Liver (tissue), 9 donors: ENCODE results near the gene SYPL1. TPM values are rescaled to one million over a fixed set of nuclear protein-coding genes. Genes with fewer than 3 reads are reported as not detected.
A peak's percentile ranks its signal among the peaks of the same experiment; 100 is the strongest.

Experiments used
- DNase-seq: peaks from one replicate; pipeline ENCODE4 v3.0.0-alpha.2; 2017; ENCODE audit warnings: low spot score
- H3K27ac ChIP-seq, 2 donors: one replicate each; pipeline ENCODE4 v1.7.0; 2013; ENCODE audit warnings: inconsistent platforms in 2 of 2, low read length in 2 of 2, control low read depth in 1 of 2, low read depth in 1 of 2, mild to moderate bottlenecking in 1 of 2
- H3K27me3 ChIP-seq, 4 donors: one replicate each; pipeline versions ENCODE4 v1.6.1 to v1.7.0; 2013; ENCODE audit warnings: low read length in 3 of 4, inconsistent platforms in 1 of 4, mild to moderate bottlenecking in 1 of 4, moderate library complexity in 1 of 4; ENCODE audit not compliant: control insufficient read depth in 4 of 4, insufficient read depth in 4 of 4
- H3K36me3 ChIP-seq, 4 donors: one replicate each; pipeline versions ENCODE4 v1.6.1 to v1.7.0; 2013; ENCODE audit warnings: low read length in 3 of 4, mild to moderate bottlenecking in 3 of 4, low read depth in 1 of 4, moderate library complexity in 1 of 4; ENCODE audit not compliant: control insufficient read depth in 4 of 4, insufficient read depth in 3 of 4
- H3K4me1 ChIP-seq, 4 donors: one replicate each; pipeline versions ENCODE4 v1.6.1 to v1.7.0; 2013; ENCODE audit warnings: low read length in 3 of 4, mild to moderate bottlenecking in 3 of 4, moderate library complexity in 1 of 4; ENCODE audit not compliant: control insufficient read depth in 4 of 4, insufficient read depth in 4 of 4
- H3K4me3 ChIP-seq, 3 donors: one replicate each; pipeline versions ENCODE4 v1.6.1 to v1.7.0; 2013; ENCODE audit warnings: low read length in 3 of 3, control low read depth in 1 of 3, low read depth in 1 of 3, mild to moderate bottlenecking in 1 of 3
- H3K9ac ChIP-seq, 2 donors: one replicate each; pipeline ENCODE4 v1.7.0; 2013; ENCODE audit warnings: low read length in 2 of 2, mild to moderate bottlenecking in 2 of 2, moderate library complexity in 2 of 2, control low read depth in 1 of 2, low read depth in 1 of 2
- H3K9me3 ChIP-seq, 4 donors: one replicate each; pipeline versions ENCODE4 v1.6.1 to v1.7.0; 2013; ENCODE audit warnings: low read length in 3 of 4; ENCODE audit not compliant: control insufficient read depth in 4 of 4
- CTCF ChIP-seq: fragments of 150-350 bp; IDR thresholded peaks from 2 replicates; pipeline ENCODE4 v1.5.1; 2017; ENCODE audit warnings: improper control_type of control experiment, low read depth, low read length; ENCODE audit not compliant: missing input control
- EGR1 ChIP-seq, 2 donors: IDR thresholded peaks; 2 replicates each; pipeline ENCODE4 v1.6.1; 2016 to 2018; ENCODE audit warnings: antibody characterized with exemption in 2 of 2, low read depth in 2 of 2
- FOXA1 ChIP-seq: IDR thresholded peaks from 2 replicates; pipeline ENCODE4 v1.6.1; 2016; ENCODE audit warnings: antibody characterized with exemption
- FOXA2 ChIP-seq: IDR thresholded peaks from 2 replicates; pipeline ENCODE4 v1.6.1; 2016; ENCODE audit warnings: antibody characterized with exemption
- HNF4G ChIP-seq: IDR thresholded peaks from 2 replicates; pipeline ENCODE4 v1.6.1; 2016; ENCODE audit warnings: antibody characterized with exemption
- JUND ChIP-seq, 2 donors: IDR thresholded peaks; 2 replicates each; pipeline ENCODE4 v1.6.1; 2016; ENCODE audit warnings: antibody characterized with exemption in 2 of 2
- NR2F2 ChIP-seq: IDR thresholded peaks from 2 replicates; pipeline ENCODE4 v1.6.1; 2016; ENCODE audit warnings: antibody characterized with exemption
- RAD21 ChIP-seq, 2 donors: IDR thresholded peaks; 2 replicates each; pipeline ENCODE4 v1.6.1; 2016; ENCODE audit warnings: antibody characterized with exemption in 2 of 2, mild to moderate bottlenecking in 2 of 2
- REST ChIP-seq: IDR thresholded peaks from 2 replicates; pipeline ENCODE4 v1.6.1; 2016; ENCODE audit warnings: antibody characterized with exemption, mild to moderate bottlenecking
- YY1 ChIP-seq: IDR thresholded peaks from 2 replicates; pipeline ENCODE4 v1.6.1; 2016; ENCODE audit warnings: antibody characterized with exemption, mild to moderate bottlenecking
- WGBS: extraction: QIAGEN DNeasy Blood & Tissue Kit; methylation state at CpG from one replicate; pipeline ENCODE4 v1.1.7; 2013; 5-methylcytosine and 5-hydroxymethylcytosine counted together
- polyA plus RNA-seq, 2 donors: library from polyadenylated mRNA; stranded (reverse) in 1 of 2; unstranded in 1 of 2; fragments of 200-250 nt in 1 of 2; fragments of >200 nt in 1 of 2; fragmentation: Nextera tagmentation in 1 of 2; extraction: Ambion mirVana in 1 of 2; gene quantifications; one replicate each; pipeline versions ENCODE4 v1.2.1 to v1.2.3, GENCODE V29; 2013 to 2015
- total RNA-seq, 2 donors: library from RNA; depleted of rRNA; stranded (reverse); fragments of >200 nt; gene quantifications; one replicate each; pipeline ENCODE4 v1.2.3, GENCODE V29; 2014
- TF ChIP-seq, protein P1 (sequence below): IDR thresholded peaks from 2 replicates; pipeline ENCODE4 v1.6.1; 2016; ENCODE audit warnings: antibody characterized with exemption
- donor health status: healthy.
- donor health status: healthy.
- donor health status: healthy.
- donor health status: healthy.
- donor health status: healthy.

The SYPL1 gene
- total and polyA plus RNA-seq, 4 donors, result 25.5 to 41.2 (median 28.8) TPM

DNA sequence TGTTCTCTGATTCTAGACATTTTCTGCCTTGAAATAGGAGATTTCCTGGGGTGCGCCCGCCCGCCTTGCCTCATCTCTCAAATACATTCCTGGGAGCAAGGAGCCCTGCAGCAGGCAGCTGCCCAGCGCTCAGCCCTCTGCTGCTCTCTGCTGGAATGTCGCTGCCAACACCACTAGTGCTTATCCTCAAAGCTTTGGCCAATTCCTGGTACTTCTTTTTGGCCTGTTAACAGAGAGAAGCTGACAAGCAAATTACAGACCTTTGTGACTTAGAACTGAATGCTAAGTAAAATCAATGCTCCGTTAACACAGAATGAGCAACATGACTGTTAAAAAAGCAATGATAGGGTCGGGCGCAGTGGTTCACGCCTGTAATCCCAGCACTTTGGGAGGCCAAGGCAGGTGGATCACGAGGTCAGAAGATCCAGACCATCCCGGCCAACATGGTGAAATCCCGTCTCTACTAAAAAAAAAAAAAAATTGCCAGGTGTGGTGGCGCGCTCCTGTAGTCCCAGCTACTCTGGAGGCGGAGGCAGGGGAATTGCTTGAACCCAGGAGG is 41.9 kb upstream of the SYPL1 start:
- peak; percentile 71 for DNase-seq
- 48% methylated on average over 15 of the region's 15 CpGs for WGBS
- no peak overlapping the region for H3K9ac ChIP-seq

DNA sequence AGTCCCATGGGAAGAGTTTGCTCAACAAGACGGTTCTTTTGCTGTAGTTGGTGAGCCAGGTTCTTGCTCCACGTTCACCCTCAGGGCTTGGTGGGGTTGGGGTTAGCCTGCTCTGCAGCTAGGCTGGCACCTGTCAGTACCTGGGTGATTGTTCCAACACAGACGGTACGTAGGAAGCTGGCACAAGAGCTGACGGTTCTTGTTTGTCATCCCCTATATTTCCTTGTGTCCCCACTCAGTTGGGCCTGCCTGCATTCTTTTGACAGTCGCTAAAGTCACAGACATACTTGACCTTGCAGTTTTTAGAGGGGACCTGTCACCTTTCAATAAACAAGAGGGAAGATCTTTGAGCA is 40.2 kb upstream of the SYPL1 start:
- WGBS, result 58% methylated on average over 6 of the region's 6 CpGs
- no peak overlapping the region for H3K4me3 ChIP-seq
- H3K9ac ChIP-seq, result no peak overlapping the region
- no peaks in the 10 kb centered on the region for H3K36me3 ChIP-seq
- no peak overlapping the region for H3K27ac ChIP-seq
- no peak for DNase-seq
- no peaks in the 10 kb centered on the region for H3K27me3 ChIP-seq
- H3K4me1 ChIP-seq, result peaks cover 0 to 7% (median 2%) of the 10 kb centered on the region in 4 donors
- H3K9me3 ChIP-seq, result no peaks in the 10 kb centered on the region
- no peak for TF ChIP-seq HNF4G
- TF ChIP-seq, protein P1, sequence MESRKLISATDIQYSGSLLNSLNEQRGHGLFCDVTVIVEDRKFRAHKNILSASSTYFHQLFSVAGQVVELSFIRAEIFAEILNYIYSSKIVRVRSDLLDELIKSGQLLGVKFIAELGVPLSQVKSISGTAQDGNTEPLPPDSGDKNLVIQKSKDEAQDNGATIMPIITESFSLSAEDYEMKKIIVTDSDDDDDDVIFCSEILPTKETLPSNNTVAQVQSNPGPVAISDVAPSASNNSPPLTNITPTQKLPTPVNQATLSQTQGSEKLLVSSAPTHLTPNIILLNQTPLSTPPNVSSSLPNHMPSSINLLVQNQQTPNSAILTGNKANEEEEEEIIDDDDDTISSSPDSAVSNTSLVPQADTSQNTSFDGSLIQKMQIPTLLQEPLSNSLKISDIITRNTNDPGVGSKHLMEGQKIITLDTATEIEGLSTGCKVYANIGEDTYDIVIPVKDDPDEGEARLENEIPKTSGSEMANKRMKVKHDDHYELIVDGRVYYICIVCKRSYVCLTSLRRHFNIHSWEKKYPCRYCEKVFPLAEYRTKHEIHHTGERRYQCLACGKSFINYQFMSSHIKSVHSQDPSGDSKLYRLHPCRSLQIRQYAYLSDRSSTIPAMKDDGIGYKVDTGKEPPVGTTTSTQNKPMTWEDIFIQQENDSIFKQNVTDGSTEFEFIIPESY, result no peak
- TF ChIP-seq FOXA2, result no peak
- TF ChIP-seq EGR1 (IDR thresholded peaks at IDR 0.05; ENCODE audit: low read depth in 2 of 2), result no peak
- no peak for TF ChIP-seq JUND (IDR thresholded peaks at IDR 0.05)
- TF ChIP-seq FOXA1, result no peak
- no peak for TF ChIP-seq CTCF
- no peak for TF ChIP-seq NR2F2
- no peak for TF ChIP-seq REST

More for the DNA sequence above, 41.9 kb upstream of the SYPL1 start:
- Histone ChIP-seq H3K4me3 (no peak overlapping the region), H3K36me3 (no peaks in the 10 kb centered on the region), H3K9me3 (no peaks in the 10 kb centered on the region), H3K27ac (no peak overlapping the region), H3K4me1 (peaks cover 0 to 7% (median 2%) of the 10 kb centered on the region in 4 donors), H3K27me3 (no peaks in the 10 kb centered on the region)
- TF ChIP-seq EGR1 (IDR thresholded peaks at IDR 0.05; ENCODE audit: low read depth in 2 of 2) (no peak), CTCF (peak; percentile 95), YY1 (no peak), RAD21 (IDR thresholded peaks at IDR 0.05) (peak; percentile 99), REST (no peak)
